CD14-positive monocyte (primary cell): ENCODE measurements around the gene LGI2. TPM values are rescaled to one million over a fixed set of nuclear protein-coding genes. Genes with fewer than 3 reads are reported as not detected.

Experiments
- DNase-seq, 3 donors: peaks; one replicate each; pipeline ENCODE4 v3.0.0-alpha.2; 2011 to 2022
- H2AFZ ChIP-seq: 2 replicates; pipeline ENCODE4 v1.6.0; 2012; ENCODE audit warnings: mild to moderate bottlenecking, low read depth, low read length, inconsistent platforms; ENCODE audit not compliant: insufficient read depth, poor library complexity, severe bottlenecking
- H3K27ac ChIP-seq, 2 donors: 1 replicate in 1 of 2; 2 replicates in 1 of 2; pipeline ENCODE4 v1.5.1; 2012 to 2013; ENCODE audit warnings: low read length in 2 of 2, control low read depth in 1 of 2, inconsistent platforms in 1 of 2, low read depth in 1 of 2, mild to moderate bottlenecking in 1 of 2
- H3K27me3 ChIP-seq, 2 donors: one replicate each; pipeline versions ENCODE4 v1.6.0 to v1.6.1; 2011 to 2013; ENCODE audit warnings: low read length in 2 of 2; ENCODE audit not compliant: control insufficient read depth in 2 of 2, insufficient read depth in 2 of 2
- H3K36me3 ChIP-seq, 2 donors: replicated peaks in 1 of 2; 1 replicate in 1 of 2; 2 replicates in 1 of 2; pipeline versions ENCODE4 v1.5.1 to v1.6.1; 2012 to 2013; ENCODE audit warnings: low read length in 2 of 2, control low read depth in 1 of 2, inconsistent platforms in 1 of 2, mild to moderate bottlenecking in 1 of 2; ENCODE audit not compliant: insufficient read depth in 2 of 2, control insufficient read depth in 1 of 2
- H3K4me1 ChIP-seq, 2 donors: 1 replicate in 1 of 2; 2 replicates in 1 of 2; pipeline versions ENCODE4 v1.5.1 to v1.6.1; 2012 to 2013; ENCODE audit warnings: low read length in 2 of 2, control low read depth in 1 of 2, inconsistent platforms in 1 of 2, mild to moderate bottlenecking in 1 of 2, moderate library complexity in 1 of 2; ENCODE audit not compliant: insufficient read depth in 2 of 2, control insufficient read depth in 1 of 2
- H3K4me2 ChIP-seq: replicated peaks from 2 replicates; pipeline ENCODE3; 2012; ENCODE audit warnings: low read length, moderate library complexity, mild to moderate bottlenecking; ENCODE audit not compliant: poor library complexity, severe bottlenecking; ENCODE audit errors: extremely low read depth
- H3K4me3 ChIP-seq, 3 experiments: fragments of 200-600 bp in 1 of 3; sonication (generic) in 1 of 3; replicated peaks in 1 of 3; 1 replicate in 2 of 3; 2 replicates in 1 of 3; pipeline ENCODE4 v1.5.1; 2011 to 2013; ENCODE audit warnings: low read length in 3 of 3, mild to moderate bottlenecking in 3 of 3, control low read depth in 2 of 3, low read depth in 2 of 3, inconsistent platforms in 1 of 3, moderate library complexity in 1 of 3
- H3K79me2 ChIP-seq: 2 replicates; pipeline ENCODE4 v1.6.0; 2012; ENCODE audit warnings: mild to moderate bottlenecking, control low read depth, inconsistent platforms, low read length, moderate library complexity; ENCODE audit not compliant: insufficient read depth
- H3K9ac ChIP-seq: 2 replicates; pipeline ENCODE4 v1.6.0; 2017; ENCODE audit warnings: low read length, mild to moderate bottlenecking; ENCODE audit not compliant: insufficient read depth, poor library complexity, severe bottlenecking
- H3K9me3 ChIP-seq, 2 donors: replicated peaks in 1 of 2; 1 replicate in 1 of 2; 2 replicates in 1 of 2; pipeline versions ENCODE4 v1.5.1 to v1.6.1; 2012 to 2013; ENCODE audit warnings: low read length in 2 of 2, control low read depth in 1 of 2; ENCODE audit not compliant: control insufficient read depth in 1 of 2, insufficient read depth in 1 of 2
- H4K20me1 ChIP-seq: 2 replicates; pipeline ENCODE4 v1.6.0; 2012; ENCODE audit warnings: mild to moderate bottlenecking, low read length, control low read depth, moderate library complexity; ENCODE audit not compliant: insufficient read depth
- H3K27ac Mint-ChIP-seq, 7 donors: one replicate each; pipeline ENCODE4 v1.8.0; 2020; ENCODE audit warnings: mild to moderate bottlenecking in 7 of 7, mixed read lengths in 7 of 7, moderate library complexity in 6 of 7, inconsistent platforms in 2 of 7
- H3K27me3 Mint-ChIP-seq, 3 donors: one replicate each; pipeline ENCODE4 v1.8.0; 2021 to 2022; ENCODE audit warnings: low read depth in 3 of 3, mild to moderate bottlenecking in 3 of 3, mixed read lengths in 3 of 3, moderate library complexity in 3 of 3, inconsistent platforms in 1 of 3
- H3K36me3 Mint-ChIP-seq, 2 donors: one replicate each; pipeline ENCODE4 v1.8.0; 2020; ENCODE audit warnings: mixed read lengths in 2 of 2, inconsistent platforms in 1 of 2, mild to moderate bottlenecking in 1 of 2
- H3K4me1 Mint-ChIP-seq: one replicate; pipeline ENCODE4 v1.8.0; 2020; ENCODE audit warnings: mild to moderate bottlenecking, mixed read lengths
- H3K4me3 Mint-ChIP-seq, 2 donors: one replicate each; pipeline ENCODE4 v1.8.0; 2020; ENCODE audit warnings: mild to moderate bottlenecking in 2 of 2, mixed read lengths in 2 of 2, moderate library complexity in 1 of 2
- H3K9me3 Mint-ChIP-seq, 7 donors: one replicate each; pipeline ENCODE4 v1.8.0; 2020 to 2022; ENCODE audit warnings: mixed read lengths in 7 of 7, mild to moderate bottlenecking in 6 of 7, moderate library complexity in 6 of 7, inconsistent platforms in 2 of 7
- CTCF ChIP-seq: fragments of 200-600 bp; IDR thresholded peaks from one replicate; pipeline ENCODE4 v1.8.0; 2022; ENCODE audit warnings: antibody characterized with exemption, mild to moderate bottlenecking
- WGBS: methylation state at CpG from one replicate; pipeline ENCODE4 v1.1.5; 2013; ENCODE audit warnings: missing lambda C conversion rate; ENCODE audit not compliant: insufficient coverage; 5-methylcytosine and 5-hydroxymethylcytosine counted together
- intact Hi-C, 2 donors: fragments of 100-400 bp; cut with micrococcal nuclease; formaldehyde crosslinking; loops; one replicate each; pipeline versions ENCODE4 v1.15.0 to v1.15.1; 2023
- polyA plus RNA-seq, 3 donors: library from polyadenylated mRNA; depleted of rRNA in 1 of 3; unstranded in 2 of 3; stranded (reverse) in 1 of 3; fragments of 300-500 nt in 2 of 3; fragments of >200 nt in 1 of 3; fragmentation: Illumina TruSeq in 2 of 3; gene quantifications; 1 replicate in 2 of 3; 2 replicates in 1 of 3; pipeline ENCODE4 v1.2.3, GENCODE V29; 2012 to 2021

Gene LGI2
- polyA plus RNA-seq, 3 donors, result 0.30 to 0.33 TPM; not detected in 1

GRCh38 chr4:25075129-25075528 lies 44.4 kb upstream of the LGI2 start:
- Histone ChIP-seq H3K79me2 (no peaks in the 10 kb centered on the region), H3K27ac (no peak overlapping the region), H3K27me3 (no peaks in the 10 kb centered on the region), H3K9me3 (no peaks in the 10 kb centered on the region), H3K36me3 (no peaks in the 10 kb centered on the region), H3K9ac (no peak overlapping the region), H2AFZ (no peak overlapping the region), H3K4me2 (no peak overlapping the region), H3K4me3 (no peak overlapping the region), H3K4me1 (no peaks in the 10 kb centered on the region), H4K20me1 (no peaks in the 10 kb centered on the region)
- Mint-ChIP-seq H3K27me3 (peaks cover 0 to 11% (median 4%) of the 10 kb centered on the region in 3 donors), H3K9me3 (peaks cover 0 to 15% (median 3%) of the 10 kb centered on the region in 7 donors), H3K36me3 (no peaks in the 10 kb centered on the region), H3K4me3 (no peak overlapping the region), H3K27ac (no peak overlapping the region), H3K4me1 (no peaks in the 10 kb centered on the region)
- DNase-seq, result no peak
- no peak for TF ChIP-seq CTCF
- WGBS, result 96% methylated on average over 10 of the region's 11 CpGs
- intact Hi-C loops, result no loop called here

GRCh38 chr4:25070545-25070944 lies 39.8 kb upstream of the LGI2 start:
- no peak overlapping the region for H3K4me3 Mint-ChIP-seq
- WGBS, result 70% methylated on average over 2 of the region's 3 CpGs
- Histone ChIP-seq H2AFZ (no peak overlapping the region), H3K4me2 (no peak overlapping the region), H3K36me3 (no peaks in the 10 kb centered on the region), H3K9me3 (no peaks in the 10 kb centered on the region), H3K9ac (no peak overlapping the region), H4K20me1 (no peaks in the 10 kb centered on the region), H3K4me1 (no peaks in the 10 kb centered on the region), H3K27ac (no peak overlapping the region), H3K79me2 (no peaks in the 10 kb centered on the region), H3K4me3 (no peak overlapping the region), H3K27me3 (no peaks in the 10 kb centered on the region)
- no peaks in the 10 kb centered on the region for H3K4me1 Mint-ChIP-seq
- no peak overlapping the region for H3K27ac Mint-ChIP-seq
- DNase-seq, result no peak
- H3K27me3 Mint-ChIP-seq, result peaks cover 0 to 9% (median 0%) of the 10 kb centered on the region in 3 donors
- intact Hi-C loops, result no loop called here
- peaks cover 0 to 18% (median 3%) of the 10 kb centered on the region in 7 donors for H3K9me3 Mint-ChIP-seq
- H3K36me3 Mint-ChIP-seq, result no peaks in the 10 kb centered on the region
- no peak for TF ChIP-seq CTCF
